Mucosa of stomach (tissue), 1 donor: ENCODE measurements around the gene ELAVL2.

Experiments
- H3K27me3 ChIP-seq: one replicate; pipeline ENCODE4 v1.7.0; 2013; ENCODE audit warnings: mild to moderate bottlenecking, low read length; ENCODE audit not compliant: control insufficient read depth, insufficient read depth
- H3K36me3 ChIP-seq: one replicate; pipeline ENCODE4 v1.7.0; 2013; ENCODE audit warnings: low read length; ENCODE audit not compliant: control insufficient read depth, insufficient read depth
- H3K4me1 ChIP-seq: one replicate; pipeline ENCODE4 v1.7.0; 2013; ENCODE audit warnings: mild to moderate bottlenecking, low read length; ENCODE audit not compliant: control insufficient read depth, insufficient read depth
- H3K4me3 ChIP-seq: one replicate; pipeline ENCODE4 v1.7.0; 2013; ENCODE audit warnings: low read length
- H3K9ac ChIP-seq: one replicate; pipeline ENCODE4 v1.7.0; 2013; ENCODE audit warnings: mild to moderate bottlenecking, low read length, moderate library complexity
- H3K9me3 ChIP-seq: one replicate; pipeline ENCODE4 v1.7.0; 2013; ENCODE audit warnings: mild to moderate bottlenecking, low read length, moderate library complexity; ENCODE audit not compliant: control insufficient read depth
- donor health status: Pancreatic carcinoma.

The ELAVL2 gene

DNA sequence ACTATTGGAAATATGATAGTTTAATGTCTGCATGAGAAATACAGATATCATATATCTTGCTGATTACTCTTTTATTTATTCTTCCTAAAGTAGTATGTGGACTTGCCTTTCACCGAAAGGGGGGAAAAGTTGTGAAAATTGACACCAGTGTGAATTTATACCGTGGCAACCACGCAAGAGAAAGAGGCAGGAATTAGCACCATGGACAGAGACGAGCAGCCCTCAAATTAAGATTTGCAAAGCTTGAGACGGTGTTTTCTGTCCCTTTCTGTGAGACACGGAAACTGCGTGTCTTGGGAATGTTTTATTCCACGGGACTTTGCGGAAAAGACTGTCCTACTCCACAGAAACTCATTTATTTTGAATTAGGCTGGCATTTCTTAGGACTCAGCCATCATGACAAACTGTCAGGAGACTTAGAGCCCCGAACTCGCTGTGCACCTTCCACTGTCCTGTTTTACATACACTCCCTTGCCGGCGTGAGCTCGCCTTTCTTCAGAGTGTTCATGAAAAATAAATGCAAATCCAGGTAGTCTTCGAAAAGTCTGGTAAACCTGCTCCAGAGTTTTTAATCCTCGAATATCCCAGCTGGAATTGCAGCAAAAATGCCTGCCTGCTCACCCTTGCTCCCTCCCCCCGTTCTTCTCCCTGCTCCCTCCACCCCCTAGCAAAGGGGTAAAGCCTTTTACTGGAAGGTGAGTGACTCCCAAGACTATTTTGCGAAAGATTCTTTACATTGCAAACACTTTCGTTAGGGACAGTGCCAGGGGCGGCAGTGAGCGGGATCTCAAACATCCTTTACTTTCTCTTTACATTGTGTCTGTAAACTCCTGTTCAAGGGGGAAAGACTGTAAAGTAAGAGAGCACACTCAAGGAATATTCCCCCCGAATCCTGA lies 3.8 kb upstream of the ELAVL2 start:
- no peak overlapping the region for H3K4me3 ChIP-seq
- no peaks in the 10 kb centered on the region for H3K4me1 ChIP-seq
- no peaks in the 10 kb centered on the region for H3K36me3 ChIP-seq
- no peaks in the 10 kb centered on the region for H3K9me3 ChIP-seq
- peaks cover 41% of the 10 kb centered on the region for H3K27me3 ChIP-seq
- no peak overlapping the region for H3K9ac ChIP-seq

DNA sequence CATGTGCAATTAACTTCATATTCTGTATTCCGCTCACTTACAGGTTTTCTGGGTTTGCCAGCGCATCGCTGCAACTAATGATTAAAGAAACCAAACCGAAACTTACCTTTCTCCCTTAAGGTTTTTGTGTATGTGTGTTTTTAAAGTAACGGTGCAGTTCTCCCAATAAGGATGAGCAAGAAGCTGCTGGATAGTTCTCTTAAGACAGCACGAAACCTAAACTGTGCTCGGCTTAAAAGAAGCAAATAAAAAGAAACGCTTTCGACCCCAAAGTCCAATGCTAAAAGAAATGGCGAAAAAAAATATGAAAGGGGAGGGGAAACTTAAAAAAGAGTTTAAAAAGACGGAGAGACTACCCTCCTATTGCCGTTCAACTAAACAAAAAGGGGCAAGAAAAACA lies 340 bp downstream of the ELAVL2 start:
- Histone ChIP-seq H3K4me3 (peak overlapping the region; percentile 28), H3K27me3 (peaks cover 72% of the 10 kb centered on the region), H3K36me3 (no peaks in the 10 kb centered on the region), H3K9ac (no peak overlapping the region), H3K9me3 (no peaks in the 10 kb centered on the region), H3K4me1 (no peaks in the 10 kb centered on the region)

DNA sequence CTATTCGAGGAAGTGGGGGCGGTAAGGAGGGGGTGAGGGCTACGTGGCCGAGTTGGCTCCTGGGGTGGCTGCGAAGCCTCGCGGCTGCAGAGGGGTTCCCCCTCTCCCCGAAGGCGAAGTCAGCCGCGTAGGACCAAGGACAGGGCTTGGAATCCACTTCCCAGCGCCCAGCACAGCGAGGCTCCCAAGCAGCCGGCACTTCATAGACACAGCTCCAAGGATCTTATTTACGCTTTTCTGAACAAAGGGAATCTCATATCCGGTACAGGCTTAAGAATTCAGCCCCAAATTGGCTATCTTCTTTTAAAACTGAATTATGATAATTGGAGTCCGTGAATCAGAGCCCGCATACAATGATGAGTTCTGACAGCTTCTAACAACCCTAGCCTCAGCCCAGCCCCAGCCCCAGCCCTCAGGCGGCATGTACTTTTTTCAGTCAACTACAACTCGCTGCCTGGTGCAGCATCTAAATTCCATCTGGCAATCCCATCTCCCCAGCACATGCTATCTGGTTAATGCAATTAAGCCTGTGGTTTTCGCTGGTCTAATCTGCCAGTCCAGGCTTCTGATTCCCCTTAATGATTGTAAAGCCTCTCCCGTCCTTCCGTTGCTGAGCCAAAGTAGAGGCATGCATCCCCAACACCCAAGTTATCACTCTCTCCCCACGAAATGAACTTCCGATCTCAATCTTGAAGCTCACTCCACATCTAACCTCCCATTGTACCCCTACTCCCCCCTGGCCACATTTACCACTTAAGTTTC lies 1.0 kb downstream of the ELAVL2 start:
- H3K9me3 ChIP-seq: no peaks in the 10 kb centered on the region
- no peak overlapping the region for H3K9ac ChIP-seq
- peaks cover 68% of the 10 kb centered on the region for H3K27me3 ChIP-seq
- H3K4me3 ChIP-seq: no peak overlapping the region
- H3K4me1 ChIP-seq: no peaks in the 10 kb centered on the region
- no peaks in the 10 kb centered on the region for H3K36me3 ChIP-seq

DNA sequence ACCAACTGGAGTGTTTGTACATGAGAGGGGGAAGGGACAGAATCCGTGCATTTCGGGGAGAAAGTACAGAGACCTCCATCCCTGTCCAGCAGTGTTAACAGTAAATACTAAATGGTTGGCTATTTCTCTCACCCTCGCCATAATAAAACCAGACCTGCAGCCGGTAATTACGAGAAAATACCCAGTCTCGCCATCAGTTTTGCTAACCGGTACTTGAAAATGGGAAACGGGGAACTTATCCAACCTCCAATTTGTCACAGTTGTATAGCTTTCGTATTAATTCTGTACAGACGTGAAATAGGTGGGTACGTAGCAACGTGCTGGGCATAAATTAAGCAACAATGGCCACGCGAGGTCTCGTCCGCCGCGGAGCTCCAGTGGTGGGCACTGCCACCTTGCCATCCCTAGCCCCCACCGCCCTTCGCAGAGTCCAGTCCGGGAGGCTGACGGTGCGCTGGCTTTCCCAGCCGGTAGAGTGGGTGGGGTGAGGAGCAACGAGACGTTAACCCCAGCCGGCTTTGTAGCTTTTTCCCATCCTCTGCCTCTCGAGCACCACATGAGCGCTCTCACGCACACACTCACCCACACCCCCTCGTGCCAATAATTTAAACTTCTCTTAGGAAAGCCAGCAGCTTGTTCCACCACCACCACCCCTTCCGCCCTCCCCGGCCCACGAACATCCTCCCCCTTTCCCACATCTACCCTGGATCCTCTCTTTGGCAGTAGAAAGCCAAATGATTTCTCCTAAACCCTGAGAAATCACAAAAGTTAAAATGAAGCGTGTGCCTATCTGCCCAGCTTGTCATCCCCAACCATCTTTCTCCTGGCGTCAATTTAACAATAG lies 1.8 kb downstream of the ELAVL2 start:
- Histone ChIP-seq H3K9me3 (no peaks in the 10 kb centered on the region), H3K4me1 (no peaks in the 10 kb centered on the region), H3K9ac (no peak overlapping the region), H3K36me3 (no peaks in the 10 kb centered on the region), H3K27me3 (peaks cover 65% of the 10 kb centered on the region), H3K4me3 (no peak overlapping the region)

DNA sequence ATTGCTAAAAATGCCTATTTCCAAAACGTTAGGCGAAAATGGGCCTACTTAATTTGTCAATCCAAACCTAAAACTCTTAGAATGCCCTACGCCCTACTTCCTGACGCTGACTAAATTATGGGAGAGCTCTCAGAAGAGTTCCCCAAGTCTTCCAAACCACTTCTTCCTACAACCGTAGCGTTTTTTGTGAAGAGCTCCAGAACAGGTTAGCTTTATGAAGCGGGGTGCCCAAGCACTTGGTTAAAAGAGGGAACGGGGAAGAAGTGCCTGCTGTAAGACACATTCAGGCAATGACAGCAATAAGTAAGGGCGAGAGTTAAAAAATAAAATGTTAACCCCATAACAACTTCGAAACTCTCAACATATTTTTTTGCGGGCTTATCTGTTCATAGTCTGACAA lies 2.8 kb downstream of the ELAVL2 start:
- Histone ChIP-seq H3K4me3 (no peak overlapping the region), H3K36me3 (no peaks in the 10 kb centered on the region), H3K27me3 (peaks cover 65% of the 10 kb centered on the region), H3K9ac (no peak overlapping the region), H3K9me3 (no peaks in the 10 kb centered on the region), H3K4me1 (no peaks in the 10 kb centered on the region)

DNA sequence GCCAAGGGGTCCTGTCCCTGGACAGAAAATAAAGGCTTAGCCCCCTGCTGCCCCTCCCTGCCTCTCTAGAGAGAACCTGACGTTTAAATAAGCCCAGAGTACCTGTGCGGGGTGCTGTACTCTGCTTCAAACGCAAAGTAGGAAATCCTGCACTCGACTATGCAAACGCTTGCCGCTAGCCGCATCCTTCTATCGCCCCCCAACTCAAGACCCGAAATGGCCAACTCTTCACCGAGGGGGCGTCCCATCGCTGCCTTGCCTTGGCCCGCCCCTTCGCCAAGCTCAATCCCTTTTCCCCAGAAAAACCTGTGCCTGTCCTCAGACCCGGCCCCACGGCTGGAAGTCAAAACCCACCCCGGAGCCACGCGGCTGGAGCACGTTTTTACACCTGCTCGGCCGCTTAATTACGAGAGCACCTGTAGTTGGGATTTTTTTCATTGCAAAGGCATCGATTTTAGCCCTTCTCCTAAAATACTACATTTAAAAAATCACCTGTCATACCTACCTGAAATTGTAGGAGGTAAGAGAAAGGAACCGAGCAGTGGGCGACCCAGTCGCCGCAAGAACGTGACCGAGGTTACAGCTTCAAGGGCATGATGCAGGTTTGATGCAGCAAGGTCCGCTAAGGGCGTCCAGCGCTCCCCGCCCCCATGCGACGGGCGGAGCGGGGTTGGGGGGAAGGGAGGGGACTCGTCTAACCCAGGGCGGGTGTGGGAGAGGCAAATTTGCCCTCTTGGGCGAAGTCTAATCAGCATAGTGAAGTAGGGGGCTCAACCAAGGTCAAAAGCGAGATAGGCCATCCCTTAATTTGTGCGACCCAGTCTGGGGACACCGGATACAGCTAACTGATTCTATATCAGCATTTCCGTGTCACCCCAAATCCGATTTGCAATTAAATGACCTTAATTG lies 3.5 kb downstream of the ELAVL2 start:
- no peak overlapping the region for H3K4me3 ChIP-seq

DNA sequence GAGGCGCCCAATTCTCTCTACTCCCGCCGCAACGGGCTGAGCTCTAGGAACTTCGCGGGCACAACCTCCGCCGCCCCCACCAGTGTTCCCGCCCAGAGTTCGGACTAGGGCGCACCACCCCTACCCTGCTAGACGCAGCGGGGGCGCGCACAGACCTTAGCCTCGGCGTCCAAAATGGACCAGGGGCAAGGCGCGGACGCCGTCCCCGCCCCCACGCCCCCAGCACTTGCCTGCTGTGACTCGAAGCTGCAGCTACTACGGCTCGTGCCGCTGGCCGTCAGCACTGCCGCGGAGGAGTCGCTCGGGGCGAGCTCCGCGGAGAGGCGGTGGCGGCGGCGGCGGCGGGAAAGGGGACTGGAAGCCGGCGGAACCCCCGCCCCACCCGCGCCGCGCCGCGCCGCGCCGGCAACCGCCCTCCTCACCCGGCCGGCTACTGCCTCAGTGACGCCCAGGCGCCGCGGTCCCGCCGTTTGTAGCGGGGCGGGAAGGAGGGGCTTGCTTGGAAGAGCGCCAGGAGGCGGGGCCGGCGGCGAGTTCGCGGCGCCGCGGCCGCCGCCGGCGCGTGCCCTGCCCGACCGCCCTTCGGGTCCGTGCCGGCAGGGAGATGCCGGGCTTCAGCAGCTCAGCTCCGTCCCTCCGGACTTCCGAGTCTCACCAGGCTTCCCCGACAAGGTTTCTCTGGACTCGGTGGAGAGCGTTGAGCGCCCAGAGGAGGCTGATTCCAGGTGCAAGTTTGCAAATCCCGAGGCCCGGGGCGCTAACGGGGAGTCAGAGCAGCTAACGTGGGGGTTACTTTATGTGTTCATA lies 4.5 kb downstream of the ELAVL2 start:
- Histone ChIP-seq H3K27me3 (peaks cover 60% of the 10 kb centered on the region), H3K9ac (no peak overlapping the region), H3K4me1 (no peaks in the 10 kb centered on the region), H3K9me3 (no peaks in the 10 kb centered on the region), H3K36me3 (no peaks in the 10 kb centered on the region), H3K4me3 (no peak overlapping the region)

More for the DNA sequence above, 3.5 kb downstream of the ELAVL2 start:
- Histone ChIP-seq H3K27me3 (peaks cover 65% of the 10 kb centered on the region), H3K9me3 (no peaks in the 10 kb centered on the region), H3K9ac (no peak overlapping the region), H3K36me3 (no peaks in the 10 kb centered on the region), H3K4me1 (no peaks in the 10 kb centered on the region)

DNA sequence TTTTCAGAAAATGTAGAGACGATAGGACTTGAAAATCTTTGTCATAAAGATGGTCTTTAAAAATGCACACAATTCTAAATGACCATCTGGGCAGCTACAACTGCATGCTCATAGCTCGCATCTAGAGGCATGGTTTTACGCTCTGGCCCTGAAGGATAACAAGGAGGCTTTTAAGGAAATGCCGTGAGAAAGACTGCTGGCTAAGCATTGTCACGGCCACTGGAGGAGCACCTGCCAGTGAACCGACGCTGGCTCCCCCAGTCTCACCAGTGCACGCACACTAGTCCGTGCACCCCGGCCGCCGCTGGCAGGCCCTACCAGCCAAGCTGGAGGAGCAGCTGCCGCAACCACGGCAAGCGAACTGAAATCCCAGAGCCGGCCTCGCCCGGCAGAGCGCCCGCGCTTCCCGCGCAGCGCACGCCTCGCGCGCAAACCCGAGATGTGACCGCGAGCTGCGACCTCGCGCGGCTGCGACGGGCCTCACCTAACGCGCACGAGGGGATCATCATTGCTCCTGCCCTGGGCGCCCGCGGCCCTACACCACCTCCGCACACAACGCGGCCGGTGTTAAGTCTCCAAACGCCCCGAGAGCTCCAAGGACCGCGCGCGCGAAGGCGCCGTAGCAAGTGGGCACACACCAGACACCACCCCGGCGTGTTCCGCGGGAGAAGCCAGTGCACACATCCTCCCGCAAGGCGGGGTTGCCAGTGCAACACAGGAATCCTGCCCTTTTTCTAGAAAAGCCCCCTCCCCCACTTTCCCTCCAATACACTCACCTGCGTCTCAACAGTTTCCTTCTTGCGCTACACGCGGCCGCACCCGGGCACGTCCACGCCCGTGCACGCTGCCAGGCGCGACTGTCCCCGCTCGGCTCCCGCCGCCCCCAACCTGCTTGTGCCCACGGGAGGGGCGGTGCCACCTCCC lies 5.3 kb downstream of the ELAVL2 start:
- Histone ChIP-seq H3K4me3 (no peak overlapping the region), H3K4me1 (no peaks in the 10 kb centered on the region), H3K36me3 (no peaks in the 10 kb centered on the region), H3K9me3 (no peaks in the 10 kb centered on the region), H3K9ac (no peak overlapping the region), H3K27me3 (peaks cover 53% of the 10 kb centered on the region)

DNA sequence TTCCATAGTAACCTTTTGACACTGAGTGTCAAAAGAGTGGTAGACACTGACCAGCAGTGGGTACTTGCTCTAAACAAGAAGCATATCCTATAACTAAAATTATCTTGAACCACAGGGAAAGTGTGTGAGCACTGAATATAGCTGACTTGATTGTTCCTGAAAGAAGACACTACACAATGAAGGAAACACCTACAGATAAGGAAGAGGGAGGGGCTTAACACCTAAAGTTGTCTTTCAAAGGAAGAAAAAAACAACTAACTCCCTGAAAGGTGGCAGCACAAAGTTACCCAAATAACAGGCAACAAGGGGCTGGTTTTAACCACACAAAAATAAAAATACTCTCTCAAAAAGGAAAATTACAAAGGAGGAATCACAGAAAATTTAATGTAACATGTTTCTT lies 6.6 kb downstream of the ELAVL2 start:
- Histone ChIP-seq H3K9me3 (no peaks in the 10 kb centered on the region), H3K4me1 (no peaks in the 10 kb centered on the region), H3K4me3 (no peak overlapping the region), H3K27me3 (peaks cover 40% of the 10 kb centered on the region), H3K36me3 (no peaks in the 10 kb centered on the region), H3K9ac (no peak overlapping the region)

DNA sequence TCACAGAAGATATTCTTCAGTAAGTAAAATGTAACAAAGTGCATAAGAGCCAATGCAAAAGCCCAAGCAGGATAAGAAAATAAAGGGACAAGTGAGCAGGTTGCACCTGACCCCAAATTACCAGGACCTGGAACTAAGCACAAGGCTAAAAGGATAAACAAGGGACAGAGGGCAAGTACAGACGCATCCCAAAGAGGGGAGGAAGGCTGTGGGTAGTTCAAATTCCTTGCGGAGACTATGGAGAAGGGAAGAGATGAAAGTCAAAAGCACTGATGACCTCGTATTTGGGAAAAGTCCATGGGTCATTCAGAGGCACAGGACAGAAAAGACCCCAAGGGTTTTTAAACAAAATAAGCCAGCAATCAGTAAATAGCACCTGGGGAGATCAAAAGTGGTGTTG lies 11.8 kb downstream of the ELAVL2 start:
- Histone ChIP-seq H3K4me3 (no peak overlapping the region), H3K4me1 (no peaks in the 10 kb centered on the region), H3K9me3 (no peaks in the 10 kb centered on the region), H3K9ac (no peak overlapping the region), H3K27me3 (no peaks in the 10 kb centered on the region), H3K36me3 (no peaks in the 10 kb centered on the region)
